Dermis blood vessel endothelial cell (primary cell): ENCODE measurements around the gene TMEM43. TPM values are rescaled to one million over a fixed set of nuclear protein-coding genes. Genes with fewer than 3 reads are reported as not detected.
"Not testable (repeated sequence)": the region's sequence is repeated elsewhere in the genome, so short reads cannot be mapped to it uniquely, and the experiment has no call there.

Experiments used
- DNase-seq: peaks from one replicate; pipeline ENCODE4 v3.0.0; 2010
- total RNA-seq: library from RNA; depleted of rRNA; stranded (reverse); fragments of >200 nt; gene quantifications from 2 replicates; pipeline ENCODE4 v1.2.3, GENCODE V29; 2014

The TMEM43 gene, protein sequence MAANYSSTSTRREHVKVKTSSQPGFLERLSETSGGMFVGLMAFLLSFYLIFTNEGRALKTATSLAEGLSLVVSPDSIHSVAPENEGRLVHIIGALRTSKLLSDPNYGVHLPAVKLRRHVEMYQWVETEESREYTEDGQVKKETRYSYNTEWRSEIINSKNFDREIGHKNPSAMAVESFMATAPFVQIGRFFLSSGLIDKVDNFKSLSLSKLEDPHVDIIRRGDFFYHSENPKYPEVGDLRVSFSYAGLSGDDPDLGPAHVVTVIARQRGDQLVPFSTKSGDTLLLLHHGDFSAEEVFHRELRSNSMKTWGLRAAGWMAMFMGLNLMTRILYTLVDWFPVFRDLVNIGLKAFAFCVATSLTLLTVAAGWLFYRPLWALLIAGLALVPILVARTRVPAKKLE
- total RNA-seq = 113 and 121 TPM in 2 replicates

DNA sequence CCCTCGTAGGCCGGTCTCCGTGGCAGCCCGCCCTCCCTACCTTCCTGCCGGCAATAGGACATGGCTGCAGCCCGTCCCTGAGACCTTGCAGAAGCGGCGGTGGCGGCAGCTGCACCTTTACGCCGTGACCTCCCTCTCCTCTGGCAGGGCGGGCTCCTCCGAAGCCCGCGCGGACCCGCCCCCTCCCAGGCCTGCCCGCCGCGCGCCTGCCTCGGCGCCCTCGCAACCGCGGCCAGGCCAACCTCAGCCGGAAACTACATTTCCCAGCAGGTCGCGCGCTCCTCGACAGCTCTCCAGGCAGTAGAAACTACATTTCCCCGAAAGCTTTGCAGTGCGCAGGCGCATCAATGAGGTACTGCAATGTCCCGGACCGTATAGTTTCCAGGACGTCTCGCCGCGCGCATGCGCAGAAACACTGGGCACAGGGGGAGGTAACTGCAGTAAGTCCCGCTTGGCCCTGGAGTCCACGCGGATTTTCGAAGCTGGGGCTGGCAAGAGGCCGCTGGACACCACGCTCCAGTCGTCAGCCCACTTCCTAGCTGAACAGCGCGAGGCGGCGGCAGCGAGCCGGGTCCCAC, at the start of gene TMEM43, which contains the start of gene CHCHD4:
TSS of gene TMEM43 (plus strand) at position 438 of the 578 bp plus-strand sequence. CDS start 142 bp downstream, outside the sequence.
TSS of gene CHCHD4 (minus strand) at position 256 of the 578 bp plus-strand sequence. CDS start at position 62, 194 bp downstream.
- peak; percentile 99 for DNase-seq

DNA sequence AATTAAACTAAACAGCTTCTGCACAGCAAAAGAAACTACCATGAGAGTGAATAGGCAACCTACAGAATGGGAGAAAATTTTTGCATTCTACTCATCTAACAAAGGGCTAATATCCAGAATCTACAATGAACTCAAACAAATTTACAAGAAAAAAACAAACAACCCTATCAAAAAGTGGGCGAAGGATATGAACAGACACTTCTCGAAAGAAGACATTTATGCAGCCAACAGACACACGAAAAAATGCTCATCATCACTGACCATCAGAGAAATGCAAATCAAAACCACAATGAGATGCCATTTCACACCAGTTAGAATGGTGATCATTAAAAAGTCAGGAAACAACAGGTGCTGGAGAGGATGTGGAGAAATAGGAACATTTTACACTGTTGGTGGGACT, 49.6 kb upstream of the TMEM43 start:
- DNase-seq = not testable (repeated sequence)

- DNase-seq = no peak
Measured at GRCh38 chr3:14077310-14077709, 47.5 kb upstream of the TMEM43 start.

GRCh38 chr3:14082108-14082657, 42.7 kb upstream of the TMEM43 start:
- DNase-seq = no peak

DNA sequence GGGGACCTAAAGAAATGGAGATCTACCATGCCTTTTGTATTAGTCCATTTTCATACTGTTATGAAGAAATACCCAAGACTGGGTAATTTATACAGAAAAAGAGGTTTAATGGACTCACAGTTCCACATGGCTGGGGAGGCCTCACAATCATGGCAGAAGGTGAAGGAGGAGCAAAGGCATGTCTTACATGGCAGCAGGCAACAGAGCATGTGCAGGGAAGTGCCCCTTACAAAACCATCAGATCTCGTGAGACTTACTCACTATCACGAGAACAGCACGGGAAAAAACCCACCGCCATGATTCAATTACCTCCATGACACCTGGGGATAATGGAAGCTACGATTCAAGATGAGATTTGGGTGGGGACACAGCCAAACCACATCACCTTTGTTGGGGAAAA, 37.4 kb upstream of the TMEM43 start:
- not testable (repeated sequence) for DNase-seq

DNA sequence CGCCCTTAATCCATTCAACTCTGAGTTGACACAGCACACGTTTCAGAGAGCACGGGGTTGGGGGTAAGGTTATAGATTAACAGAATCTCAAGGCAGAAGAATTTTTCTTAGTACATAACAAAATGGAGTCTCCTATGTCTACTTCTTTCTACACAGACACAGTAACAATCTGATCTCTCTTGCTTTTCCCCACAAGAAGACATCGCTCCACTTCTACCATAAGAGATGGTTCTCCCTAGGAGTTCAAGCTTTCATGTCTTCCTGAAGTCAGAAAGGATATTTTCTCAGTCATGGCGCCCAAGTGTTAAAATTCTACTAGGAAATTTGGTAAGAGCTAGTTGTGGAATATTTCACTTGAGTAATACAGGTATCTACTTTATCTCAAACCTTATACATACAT, 32.9 kb upstream of the TMEM43 start:
- DNase-seq = not testable (repeated sequence)

DNA sequence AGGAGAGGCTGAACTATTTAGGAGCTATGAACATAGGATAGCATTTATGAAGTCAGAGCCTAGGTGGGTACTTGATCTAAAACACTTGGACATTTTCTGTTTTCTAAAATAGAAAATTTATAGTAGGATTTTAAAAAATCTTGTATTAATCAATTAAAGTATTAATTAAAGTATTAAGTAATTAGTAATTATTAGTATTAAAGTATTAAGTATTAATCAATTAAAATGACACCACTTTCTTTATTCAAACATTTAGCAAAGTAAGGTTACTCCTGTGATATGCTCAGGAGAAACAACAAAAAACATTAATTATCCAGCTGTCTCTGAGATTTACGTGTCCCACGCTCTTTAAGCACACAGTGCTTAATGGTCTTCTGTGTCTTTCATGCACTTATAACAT, 32.4 kb upstream of the TMEM43 start:
- DNase-seq = no peak

- no peak for DNase-seq
Measured at GRCh38 chr3:14093831-14094230, 31.0 kb upstream of the TMEM43 start.

DNA sequence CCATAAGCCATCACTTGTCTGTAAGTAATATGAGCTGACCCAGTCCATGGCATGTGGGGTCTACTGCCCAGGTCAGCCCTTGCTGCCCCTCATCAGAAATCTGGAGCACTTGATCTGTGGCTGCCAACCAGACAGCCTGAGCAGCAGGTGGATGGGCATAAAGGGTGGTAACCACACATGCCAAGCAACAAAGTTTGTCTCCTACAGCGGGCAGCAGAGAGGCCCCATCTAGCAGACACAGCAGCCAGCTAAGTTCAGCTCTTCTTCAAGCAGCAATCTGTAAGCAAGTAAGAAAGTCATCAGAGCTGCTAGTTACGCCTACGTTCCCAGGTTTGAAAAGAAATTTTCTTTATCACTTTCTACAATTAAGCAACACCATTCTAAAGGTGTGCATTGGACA, 28.1 kb upstream of the TMEM43 start:
- no peak for DNase-seq

DNA sequence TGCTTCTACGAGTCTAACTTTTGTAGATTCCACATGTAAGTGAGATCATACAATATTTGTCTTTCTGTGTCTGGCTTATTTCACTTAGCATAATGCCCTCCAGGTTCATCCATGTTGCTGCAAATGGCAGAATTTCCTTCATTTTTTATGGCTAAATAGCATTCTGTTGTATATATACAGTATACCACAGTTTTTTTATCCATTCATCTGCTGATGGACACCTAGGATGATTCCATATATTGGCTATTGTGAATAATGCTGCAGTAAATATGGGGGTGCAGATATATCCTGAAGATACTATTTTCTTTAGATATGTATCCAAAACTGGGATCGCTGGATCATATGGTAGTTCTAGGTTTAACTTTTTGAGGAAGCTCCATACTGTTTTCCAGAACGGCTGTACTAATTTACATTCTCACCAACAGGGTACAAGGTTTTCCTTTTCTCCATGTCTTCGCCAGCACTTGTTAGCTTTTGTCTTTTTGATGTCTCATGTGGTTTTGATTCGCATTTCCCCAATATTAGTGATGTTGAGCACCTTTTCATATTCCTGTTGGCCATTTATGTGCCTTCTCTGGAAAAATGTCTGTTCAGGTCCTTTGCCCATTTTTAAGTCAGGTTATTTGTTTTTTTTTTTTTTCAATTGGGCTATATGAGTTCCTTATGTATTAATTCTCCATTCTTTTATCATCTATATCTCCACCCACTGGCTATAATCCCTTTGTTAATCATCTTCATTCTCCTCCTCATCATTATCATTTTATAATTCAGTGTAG, 27.0 kb upstream of the TMEM43 start:
- DNase-seq = no peak

- not testable (repeated sequence) for DNase-seq
Measured at GRCh38 chr3:14109821-14110220, 15.0 kb upstream of the TMEM43 start.

DNA sequence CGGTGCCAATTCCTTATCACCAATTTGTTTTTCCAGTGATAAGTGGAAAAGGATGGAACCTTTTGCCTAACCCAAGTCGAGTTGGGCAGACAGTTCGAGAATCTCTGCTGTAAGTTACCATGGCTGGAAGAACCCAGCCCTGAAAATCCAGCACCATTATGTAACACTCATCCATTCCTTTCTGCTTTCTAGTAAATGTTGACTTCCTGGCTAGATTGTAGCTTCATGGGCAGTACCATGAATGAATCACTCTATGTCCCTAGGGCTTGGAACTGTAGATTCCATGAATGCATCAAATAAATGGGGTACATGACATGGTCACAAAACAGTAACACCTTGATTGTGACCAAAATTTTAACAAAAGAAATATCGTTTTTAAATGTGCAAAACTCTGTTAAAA, 14.2 kb upstream of the TMEM43 start:
- DNase-seq = no peak

DNA sequence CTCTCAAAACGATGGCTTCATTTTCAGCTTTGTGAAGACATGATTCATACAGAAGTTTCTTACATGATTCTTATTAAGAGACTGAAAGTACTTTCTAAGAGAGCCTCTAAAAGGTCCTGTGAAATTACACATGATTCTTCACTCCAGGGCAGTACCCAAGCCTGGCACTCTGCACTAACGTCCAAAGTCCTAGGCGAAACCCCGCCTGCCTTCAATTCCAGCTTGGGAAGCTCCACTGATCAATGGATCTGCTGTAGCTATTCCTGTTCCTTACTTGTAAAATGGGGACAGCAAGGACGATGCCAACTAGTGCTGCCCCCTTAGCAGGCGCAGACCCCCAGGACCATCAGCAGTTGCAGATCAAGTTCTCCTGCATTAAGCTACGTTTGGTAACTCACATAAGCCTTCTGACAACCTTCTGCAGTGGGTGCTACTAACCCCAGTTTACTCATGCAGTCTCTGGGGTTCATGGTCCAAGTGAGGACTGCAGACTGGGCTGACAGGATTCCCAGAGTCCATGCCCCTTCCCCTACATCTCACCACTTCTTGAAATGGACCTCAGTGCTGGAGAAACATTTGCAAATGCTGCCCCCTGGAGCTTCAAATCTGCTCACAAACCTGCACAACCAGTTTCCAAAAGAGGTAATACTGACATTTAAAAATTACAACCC, 10.8 kb upstream of the TMEM43 start:
- DNase-seq = peak; percentile 20

- DNase-seq = no peak
Measured at GRCh38 chr3:14117468-14118399, 7.1 kb upstream of the TMEM43 start.

GRCh38 chr3:14118400-14119381, 6.2 kb upstream of the TMEM43 start:
- no peak for DNase-seq

GRCh38 chr3:14119651-14120050, 5.2 kb upstream of the TMEM43 start:
- DNase-seq = no peak

GRCh38 chr3:14120111-14120920, 4.5 kb upstream of the TMEM43 start:
- no peak for DNase-seq

DNA sequence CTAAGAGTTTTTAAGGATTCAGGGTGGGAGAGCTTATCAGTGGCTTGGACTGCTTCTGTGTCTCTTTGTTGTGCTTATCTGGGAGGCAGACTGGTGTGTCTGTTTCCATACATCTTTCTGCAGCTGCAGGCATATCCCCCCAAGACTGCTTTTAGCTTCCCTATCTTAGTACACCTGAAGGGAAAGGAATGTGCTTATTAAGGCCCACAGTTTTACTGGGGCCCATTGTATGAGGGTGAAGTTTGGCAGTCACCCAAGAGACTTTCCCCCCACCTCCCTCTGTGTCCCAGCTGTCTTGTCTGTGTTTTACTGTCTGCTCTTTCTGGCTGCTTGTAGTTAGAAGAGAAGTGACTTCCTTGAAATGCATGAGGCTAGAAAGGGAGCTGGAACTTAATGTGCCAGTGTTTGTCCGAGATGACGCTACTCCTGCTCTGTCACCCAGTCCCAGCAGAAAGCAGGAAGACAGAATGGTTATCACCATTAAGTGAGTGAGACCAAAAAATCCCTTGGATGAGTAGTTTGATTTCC, 3.9 kb upstream of the TMEM43 start:
- DNase-seq = not testable (repeated sequence)

GRCh38 chr3:14121859-14122258, 3.0 kb upstream of the TMEM43 start:
- DNase-seq = no peak
